ENCODE results near the gene PYHIN1. TPM values are rescaled to one million over a fixed set of nuclear protein-coding genes. Genes with fewer than 3 reads are reported as not detected.

Gene PYHIN1
- total RNA-seq, 1 donor from 2014 or later: not detected

- DNase-seq: no peak
Observed at GRCh38 chr1:159014851-159015250, 83.5 kb downstream of the PYHIN1 start.

GRCh38 chr1:159015440-159015909, 84.1 kb downstream of the PYHIN1 start:
- no peak for DNase-seq

- no peak for DNase-seq
Observed at GRCh38 chr1:159023723-159024122, 92.4 kb downstream of the PYHIN1 start.

- DNase-seq: no peak
Observed at GRCh38 chr1:159025043-159025442, 93.7 kb downstream of the PYHIN1 start.

Other genes with a start within 250 kb of the PYHIN1 start
- gene SPTA1, start 244.8 kb upstream of the PYHIN1 start, total RNA-seq: 0.94 TPM
- not detected for gene OR6K2, start 230.9 kb upstream of the PYHIN1 start, total RNA-seq
- gene OR6K3, start 210.8 kb upstream of the PYHIN1 start, total RNA-seq: not detected
- not detected for gene OR6K6, start 176.8 kb upstream of the PYHIN1 start, total RNA-seq
- gene OR6N1, start 159.4 kb upstream of the PYHIN1 start, total RNA-seq: not detected
- gene OR6N2, start 150.3 kb upstream of the PYHIN1 start, total RNA-seq: not detected
- gene MNDA, start 100.2 kb upstream of the PYHIN1 start, total RNA-seq: 4.2 TPM
- gene IFI16, start 78.4 kb downstream of the PYHIN1 start, total RNA-seq: 23.4 TPM
- 23.4 TPM for gene AIM2, start 145.2 kb downstream of the PYHIN1 start, total RNA-seq
- 112 TPM for gene CADM3, start 240.1 kb downstream of the PYHIN1 start, total RNA-seq

Data from occipital lobe (tissue), 2 donors.